Right renal pelvis (tissue), 4 donors: ENCODE measurements around the gene ZNF888. TPM values are rescaled to one million over a fixed set of nuclear protein-coding genes. Genes with fewer than 3 reads are reported as not detected.
"Not testable (repeated sequence)": the region's sequence is repeated elsewhere in the genome, so short reads cannot be mapped to it uniquely, and the experiment has no call there.

ENCODE experiments used
- DNase-seq, 4 donors: peaks; one replicate each; pipeline ENCODE4 v3.0.0-alpha.2; 2013; ENCODE audit warnings: low read depth in 4 of 4, low spot score in 3 of 4, missing footprints in 1 of 4
- polyA plus RNA-seq, 4 donors: library from polyadenylated mRNA; unstranded; fragments of 120-200 nt; gene quantifications; one replicate each; pipeline ENCODE4 v1.2.1, GENCODE V29; 2013; ENCODE audit not compliant: insufficient read length in 4 of 4

Gene ZNF888
- polyA plus RNA-seq, 4 donors = 11.9 to 14.2 (median 12.5) TPM

- DNase-seq = no peak
These were observed 33.3 kb downstream of the ZNF888 start for GRCh38 chr19:52889931-52890330.

DNA sequence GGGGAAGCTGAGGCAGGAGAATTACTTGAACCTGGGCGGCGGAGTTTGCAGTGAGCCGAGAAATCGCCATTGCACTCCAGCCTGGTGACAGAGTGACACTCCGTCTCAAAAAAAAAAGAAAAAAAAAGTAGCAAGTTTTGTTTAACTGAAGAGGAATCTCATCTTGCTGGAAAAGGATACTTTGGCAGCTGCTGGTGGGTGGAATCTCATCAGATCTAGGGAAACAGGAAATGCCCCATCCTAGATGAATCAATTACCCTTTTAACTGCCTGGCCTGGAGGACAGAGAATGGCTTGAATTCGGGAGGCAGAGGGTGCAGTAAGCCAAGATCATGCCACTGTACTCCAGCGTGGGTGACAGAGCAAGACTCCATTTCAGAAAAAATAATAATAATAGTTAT, 34.2 kb downstream of the ZNF888 start:
- DNase-seq = no peak

DNA sequence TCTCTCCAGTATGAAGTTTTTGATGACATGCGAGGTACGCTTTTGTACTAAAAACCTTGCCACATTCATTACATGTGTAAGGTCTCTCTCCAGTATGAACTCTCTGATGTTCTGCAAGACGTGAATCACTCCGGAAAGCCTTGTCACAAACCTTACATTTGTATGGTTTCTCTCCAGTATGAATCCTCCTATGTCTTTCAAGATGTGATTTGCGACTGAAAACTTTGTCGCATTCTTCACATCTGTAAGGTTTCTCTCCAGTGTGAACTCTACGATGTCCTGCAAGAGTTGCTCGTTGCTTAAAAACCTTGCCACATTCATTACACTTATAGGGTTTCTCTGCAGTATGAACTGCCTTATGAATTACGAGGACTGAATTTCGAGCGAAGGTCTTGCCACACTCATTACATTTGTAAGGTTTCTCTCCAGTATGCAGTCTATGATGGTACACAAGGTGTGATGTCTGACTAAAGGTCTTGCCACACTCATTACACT, 42.3 kb downstream of the ZNF888 start:
- DNase-seq = no peak

- DNase-seq = not testable (repeated sequence)
These were observed 50.2 kb downstream of the ZNF888 start for GRCh38 chr19:52872996-52873395.

- no peak for DNase-seq
These were observed 51.8 kb downstream of the ZNF888 start for GRCh38 chr19:52871466-52871865.

GRCh38 chr19:52868031-52868430, 55.2 kb downstream of the ZNF888 start:
- DNase-seq = not testable (repeated sequence)

- DNase-seq = peak in 3 of 4 donors; percentile 33 to 48 (median 39)
These were observed 65.6 kb downstream of the ZNF888 start, which contains the start of gene ZNF468 for GRCh38 chr19:52857378-52858191. ZNF468 (minus strand) TSS chr19:52857619; CDS start chr19:52854272, 3,347 bp downstream.

DNA sequence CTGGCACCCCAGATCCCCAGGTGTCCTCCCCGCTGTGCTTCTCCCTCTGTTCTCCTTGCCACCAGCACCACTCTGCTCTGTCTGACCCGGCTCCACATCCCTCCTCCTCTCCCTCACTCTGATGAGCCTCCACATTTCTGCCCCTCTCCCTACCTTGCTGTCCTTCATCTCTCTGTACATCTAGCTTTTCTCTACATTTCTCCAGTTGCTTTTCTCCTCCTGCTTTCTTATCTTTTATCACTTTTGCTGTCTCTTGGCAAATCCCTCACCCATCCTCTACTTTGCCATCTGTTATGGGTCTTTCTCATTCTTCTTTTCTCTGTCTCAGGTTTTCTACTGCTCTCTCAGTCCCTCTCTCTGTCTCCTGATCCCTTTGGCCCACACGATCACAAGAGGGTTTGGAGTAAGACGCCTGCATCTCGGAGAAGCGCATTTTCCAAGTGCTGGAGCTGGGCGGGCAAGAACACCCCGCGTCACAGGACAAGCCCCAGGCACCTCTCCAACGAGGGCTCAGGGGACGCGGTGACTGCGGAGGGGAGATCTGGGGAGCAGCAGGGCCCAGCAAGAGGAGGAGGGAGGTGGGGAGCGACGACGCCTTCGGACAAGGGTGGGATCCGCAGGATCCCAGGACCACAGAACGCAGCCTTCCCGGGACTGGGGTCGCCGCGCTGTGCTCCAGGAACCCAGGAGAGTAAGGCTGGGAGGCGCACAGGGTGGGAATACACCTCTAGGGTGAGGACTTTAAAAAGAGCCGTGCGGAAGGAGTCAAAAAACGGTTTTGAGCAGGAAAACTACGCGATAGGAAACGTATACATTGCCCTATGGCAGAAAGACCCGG, 66.5 kb downstream of the ZNF888 start:
- not testable (repeated sequence) for DNase-seq

Other genes starting within 250 kb of the ZNF888 start
- 10 to 100 TPM; 13.6 to 19.8 (median 17.2) TPM for gene ZNF611, start 188.4 kb downstream of the ZNF888 start, polyA plus RNA-seq
- gene ZNF600, start 136.6 kb downstream of the ZNF888 start, polyA plus RNA-seq = 1 to 10 TPM; 6.2 to 8.8 (median 8.0) TPM
- 10 to 100 TPM; 17.9 to 23.9 (median 22.2) TPM for gene ZNF28, start 101.8 kb downstream of the ZNF888 start, polyA plus RNA-seq
- gene ZNF468, start 65.8 kb downstream of the ZNF888 start, polyA plus RNA-seq = 10 to 100 TPM; 34.1 to 38.4 (median 36.0) TPM
- gene ZNF320, start 25.8 kb downstream of the ZNF888 start, polyA plus RNA-seq = 10 to 100 TPM; 19.4 to 26.0 (median 21.2) TPM
- gene ZNF816, start 39.5 kb upstream of the ZNF888 start, polyA plus RNA-seq = 10 to 100 TPM; 14.2 to 15.9 (median 14.5) TPM
- under 1 TPM in 1 of 4 donors, not detected in 3; 0.04 TPM for gene ERVV-1, start 90.5 kb upstream of the ZNF888 start, polyA plus RNA-seq
- under 1 TPM in 3 of 4 donors, not detected in 1; 0.06 to 0.13 (median 0.07) TPM for gene ERVV-2, start 121.3 kb upstream of the ZNF888 start, polyA plus RNA-seq
- gene ZNF160, start 180.0 kb upstream of the ZNF888 start, polyA plus RNA-seq = 10 to 100 TPM; 36.2 to 50.2 (median 38.6) TPM
- gene ZNF415, start 209.5 kb upstream of the ZNF888 start, polyA plus RNA-seq = 10 to 100 TPM; 17.6 to 26.7 (median 23.8) TPM
- 10 to 100 TPM in 3 of 4 donors, 1 to 10 TPM in 1; 9.8 to 11.8 (median 10.6) TPM for gene ZNF347, start 235.6 kb upstream of the ZNF888 start, polyA plus RNA-seq